ENCODE measurements around the gene GBX2. TPM values are rescaled to one million over a fixed set of nuclear protein-coding genes. Genes with fewer than 3 reads are reported as not detected.

GBX2 gene
- total and polyA plus RNA-seq, 10 of the 15 experiments (the other 5 are each of a cell fraction or from before 2014, with no cell fraction given) = not detected

- no peak overlapping the region for H2AFZ ChIP-seq (ENCODE audit: control insufficient read depth, low read depth, low read length)
- BruUV-seq (replicated peaks) = no TSS peak
- POLR2A ChIA-PET = no interaction called here
- H4K20me1 ChIP-seq (ENCODE audit: control insufficient read depth, insufficient read depth) = no peaks in the 10 kb centered on the region
- intact Hi-C loops (cut with micrococcal nuclease; ENCODE audit: unreplicated experiment) (no loop called here), in situ Hi-C loops (cut with MboI) (no loop called here)
- FAIRE-seq (no peak), DNase-seq (ENCODE audit: low read depth, low spot score) (no peak), ATAC-seq (no peak)
- H3K9ac ChIP-seq (ENCODE audit: control insufficient read depth, insufficient read depth, low read length) = no peak overlapping the region
- CTCF ChIA-PET = no interaction called here
- H3K27ac ChIP-seq (ENCODE audit: control insufficient read depth, insufficient read depth) = no peak overlapping the region
- SMC1A ChIA-PET (ENCODE audit: uncharacterized antibody, unreplicated experiment) = no interaction called here
- H3K79me2 ChIP-seq (ENCODE audit: control insufficient read depth, insufficient read depth, low read length) = no peaks in the 10 kb centered on the region
- H3K4me1 ChIP-seq (ENCODE audit: control insufficient read depth, insufficient read depth, low read length) = no peaks in the 10 kb centered on the region
- RAD21 ChIA-PET (ENCODE audit: unreplicated experiment) = no interaction called here
- H3K4me2 ChIP-seq (ENCODE audit: control insufficient read depth, insufficient read depth) = no peak overlapping the region
- H3K27me3 ChIP-seq (replicated peaks in 1 of 2; ENCODE audit: control insufficient read depth in 2 of 2, insufficient read depth in 2 of 2, low read length in 1 of 2) = peaks cover 1 to 8% of the 10 kb centered on the region in 2 experiments; a peak in 3 of 4 replicates
- H3K9me3 ChIP-seq (replicated peaks; ENCODE audit: control insufficient read depth, insufficient read depth, low read length) = no peaks in the 10 kb centered on the region; the same call in 2 of the 3 replicates
- no peaks in the 10 kb centered on the region for H3K36me3 ChIP-seq (ENCODE audit: control insufficient read depth in 2 of 2, insufficient read depth in 2 of 2, low read length in 1 of 2)
- WGBS (ENCODE audit: insufficient coverage, insufficient replicate concordance, low lambda C conversion rate, missing lambda C conversion rate) = 41% methylated on average over 37 of the region's 62 CpGs
- H3K4me3 ChIP-seq = no peak overlapping the region
- TF ChIP-seq ZBTB4 (CRISPR knock-in tag; IDR thresholded peaks at IDR 0.05) = no peak
- TF ChIP-seq MYC (IDR thresholded peaks at IDR 0.05; ENCODE audit: insufficient read depth, insufficient read length, insufficient replicate concordance, low read length, severe bottlenecking) = no peak
- TF ChIP-seq ATF7 (IDR thresholded peaks at IDR 0.05; ENCODE audit: low read depth) = no peak
- TF ChIP-seq, protein P1, sequence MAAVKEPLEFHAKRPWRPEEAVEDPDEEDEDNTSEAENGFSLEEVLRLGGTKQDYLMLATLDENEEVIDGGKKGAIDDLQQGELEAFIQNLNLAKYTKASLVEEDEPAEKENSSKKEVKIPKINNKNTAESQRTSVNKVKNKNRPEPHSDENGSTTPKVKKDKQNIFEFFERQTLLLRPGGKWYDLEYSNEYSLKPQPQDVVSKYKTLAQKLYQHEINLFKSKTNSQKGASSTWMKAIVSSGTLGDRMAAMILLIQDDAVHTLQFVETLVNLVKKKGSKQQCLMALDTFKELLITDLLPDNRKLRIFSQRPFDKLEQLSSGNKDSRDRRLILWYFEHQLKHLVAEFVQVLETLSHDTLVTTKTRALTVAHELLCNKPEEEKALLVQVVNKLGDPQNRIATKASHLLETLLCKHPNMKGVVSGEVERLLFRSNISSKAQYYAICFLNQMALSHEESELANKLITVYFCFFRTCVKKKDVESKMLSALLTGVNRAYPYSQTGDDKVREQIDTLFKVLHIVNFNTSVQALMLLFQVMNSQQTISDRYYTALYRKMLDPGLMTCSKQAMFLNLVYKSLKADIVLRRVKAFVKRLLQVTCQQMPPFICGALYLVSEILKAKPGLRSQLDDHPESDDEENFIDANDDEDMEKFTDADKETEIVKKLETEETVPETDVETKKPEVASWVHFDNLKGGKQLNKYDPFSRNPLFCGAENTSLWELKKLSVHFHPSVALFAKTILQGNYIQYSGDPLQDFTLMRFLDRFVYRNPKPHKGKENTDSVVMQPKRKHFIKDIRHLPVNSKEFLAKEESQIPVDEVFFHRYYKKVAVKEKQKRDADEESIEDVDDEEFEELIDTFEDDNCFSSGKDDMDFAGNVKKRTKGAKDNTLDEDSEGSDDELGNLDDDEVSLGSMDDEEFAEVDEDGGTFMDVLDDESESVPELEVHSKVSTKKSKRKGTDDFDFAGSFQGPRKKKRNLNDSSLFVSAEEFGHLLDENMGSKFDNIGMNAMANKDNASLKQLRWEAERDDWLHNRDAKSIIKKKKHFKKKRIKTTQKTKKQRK (IDR thresholded peaks at IDR 0.05; ENCODE audit: low read depth, low read length) = no peak
- TF ChIP-seq CREB1 (IDR thresholded peaks at IDR 0.05; ENCODE audit: low read depth) = no peak
- TF ChIP-seq GATAD2B (conservative IDR thresholded peaks at IDR 0.05; ENCODE audit: low read depth) = no peak
- no peak for TF ChIP-seq BCLAF1 (IDR thresholded peaks at IDR 0.05)
- TF ChIP-seq ETV6 (conservative IDR thresholded peaks at IDR 0.05 in 1 of 2, IDR thresholded peaks at IDR 0.05 in 1 of 2; ENCODE audit: borderline replicate concordance in 1 of 2, low read depth in 1 of 2) = no peak
- TF ChIP-seq, protein P2, sequence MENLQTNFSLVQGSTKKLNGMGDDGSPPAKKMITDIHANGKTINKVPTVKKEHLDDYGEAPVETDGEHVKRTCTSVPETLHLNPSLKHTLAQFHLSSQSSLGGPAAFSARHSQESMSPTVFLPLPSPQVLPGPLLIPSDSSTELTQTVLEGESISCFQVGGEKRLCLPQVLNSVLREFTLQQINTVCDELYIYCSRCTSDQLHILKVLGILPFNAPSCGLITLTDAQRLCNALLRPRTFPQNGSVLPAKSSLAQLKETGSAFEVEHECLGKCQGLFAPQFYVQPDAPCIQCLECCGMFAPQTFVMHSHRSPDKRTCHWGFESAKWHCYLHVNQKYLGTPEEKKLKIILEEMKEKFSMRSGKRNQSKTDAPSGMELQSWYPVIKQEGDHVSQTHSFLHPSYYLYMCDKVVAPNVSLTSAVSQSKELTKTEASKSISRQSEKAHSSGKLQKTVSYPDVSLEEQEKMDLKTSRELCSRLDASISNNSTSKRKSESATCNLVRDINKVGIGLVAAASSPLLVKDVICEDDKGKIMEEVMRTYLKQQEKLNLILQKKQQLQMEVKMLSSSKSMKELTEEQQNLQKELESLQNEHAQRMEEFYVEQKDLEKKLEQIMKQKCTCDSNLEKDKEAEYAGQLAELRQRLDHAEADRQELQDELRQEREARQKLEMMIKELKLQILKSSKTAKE (IDR thresholded peaks at IDR 0.05; ENCODE audit: low read depth, poor library complexity, severe bottlenecking) = no peak
- TF ChIP-seq STAT3 (IDR thresholded peaks at IDR 0.05; ENCODE audit: low read depth, low read length) = no peak
- no peak for TF ChIP-seq CBX5 (IDR thresholded peaks at IDR 0.05; ENCODE audit: low read depth)
Observed at GRCh38 chr2:236173036-236173728, 5.0 kb upstream of the GBX2 start.

All from GM12878 (cell line).